IPS-15b (cell line): ENCODE data around the gene DIAPH3.

Source experiments
- H3K27me3 ChIP-seq: one replicate; pipeline ENCODE4 v1.6.1; 2013; ENCODE audit warnings: low read length; ENCODE audit not compliant: control insufficient read depth, insufficient read depth
- H3K36me3 ChIP-seq: one replicate; pipeline ENCODE4 v1.6.1; 2013; ENCODE audit warnings: low read length; ENCODE audit not compliant: control insufficient read depth, insufficient read depth
- H3K4me1 ChIP-seq: one replicate; pipeline ENCODE4 v1.6.1; 2013; ENCODE audit warnings: mild to moderate bottlenecking, low read length; ENCODE audit not compliant: control insufficient read depth, insufficient read depth
- H3K4me3 ChIP-seq: one replicate; pipeline ENCODE4 v1.5.1; 2013; ENCODE audit warnings: low read depth, low read length
- H3K9ac ChIP-seq: one replicate; pipeline ENCODE4 v1.6.1; 2013; ENCODE audit warnings: low read depth, mild to moderate bottlenecking, low read length
- H3K9me3 ChIP-seq: one replicate; pipeline ENCODE4 v1.6.1; 2013; ENCODE audit warnings: mild to moderate bottlenecking, low read length; ENCODE audit not compliant: control insufficient read depth, insufficient read depth

The DIAPH3 gene

DNA sequence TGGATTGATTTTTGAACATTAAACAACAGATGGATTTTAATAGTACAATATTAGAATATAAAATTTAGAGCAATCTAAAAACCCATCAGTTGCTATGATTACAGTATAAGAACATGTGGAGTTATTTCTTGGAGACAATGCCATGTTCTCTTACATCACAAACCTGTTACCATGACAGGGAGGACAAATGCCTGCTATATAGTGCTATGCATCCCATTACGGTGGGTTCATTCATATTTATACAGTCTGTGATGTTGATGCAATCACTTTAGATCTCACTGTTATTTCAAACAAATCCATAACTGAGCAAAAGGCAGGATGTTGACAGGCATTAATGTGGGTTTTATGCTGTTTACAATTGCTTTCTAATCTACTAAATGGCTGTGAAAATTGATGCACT, 467.5 kb downstream of the DIAPH3 start:
- Histone ChIP-seq H3K27me3 (no peaks in the 10 kb centered on the region), H3K4me3 (no peak overlapping the region), H3K4me1 (no peaks in the 10 kb centered on the region), H3K36me3 (no peaks in the 10 kb centered on the region), H3K9ac (no peak overlapping the region), H3K9me3 (no peaks in the 10 kb centered on the region)

DNA sequence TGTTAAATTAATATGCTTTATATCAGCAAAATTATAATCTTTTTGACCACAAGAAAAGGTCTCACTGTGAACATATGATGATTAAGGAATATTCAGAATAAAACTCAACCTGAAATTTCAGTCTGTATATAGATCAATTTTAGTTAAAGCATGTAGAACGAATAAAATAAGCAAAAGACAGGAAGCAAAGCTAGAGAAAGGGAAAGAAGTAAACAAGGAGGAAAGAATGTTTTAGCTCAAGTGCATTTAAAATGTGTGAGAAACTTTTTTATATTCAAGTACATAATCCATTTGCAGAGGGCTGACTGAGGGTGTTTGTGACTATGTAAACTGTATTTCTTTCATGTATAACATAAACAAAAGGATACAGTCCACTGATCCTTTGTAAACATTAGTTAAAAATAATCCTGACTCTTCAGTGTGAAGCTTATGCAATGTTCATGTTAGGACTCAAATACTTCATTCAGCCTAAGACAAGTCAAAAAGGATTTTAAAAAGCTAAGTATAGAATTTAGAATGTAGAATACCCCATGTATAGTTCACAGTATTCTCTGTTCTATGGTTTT, 472.1 kb downstream of the DIAPH3 start:
- Histone ChIP-seq H3K36me3 (no peaks in the 10 kb centered on the region), H3K4me3 (no peak overlapping the region), H3K9me3 (no peaks in the 10 kb centered on the region), H3K27me3 (no peaks in the 10 kb centered on the region), H3K9ac (no peak overlapping the region), H3K4me1 (peaks cover 23% of the 10 kb centered on the region)

DNA sequence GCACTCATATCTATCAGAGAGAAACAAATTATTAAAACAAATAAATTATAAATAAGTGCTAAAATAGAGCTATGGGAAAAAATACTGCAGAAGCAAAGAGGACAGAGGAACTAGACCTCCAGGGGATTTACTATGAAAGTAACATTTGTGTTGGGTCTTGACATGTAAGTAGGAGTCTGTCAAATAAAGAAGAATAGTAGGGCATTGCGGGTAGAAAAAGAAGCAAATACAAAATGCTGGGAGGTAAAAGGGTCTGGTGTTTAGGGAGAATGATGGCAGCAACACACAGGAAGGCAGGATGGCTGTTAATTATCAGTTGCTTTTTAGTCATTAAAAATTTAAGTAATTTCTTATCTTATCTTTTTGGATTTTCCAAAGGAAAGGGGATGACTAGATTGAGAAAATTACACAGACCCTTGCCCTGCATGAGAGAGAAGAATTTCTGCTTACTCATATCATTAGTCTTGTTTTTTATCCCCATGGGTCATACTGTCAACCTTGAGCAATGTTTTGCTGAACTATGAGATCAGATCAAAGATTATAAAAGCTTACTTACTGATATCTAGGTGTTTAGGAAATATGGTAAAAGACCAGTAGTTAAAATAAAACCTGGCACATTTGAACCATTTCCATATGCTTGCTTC, 472.7 kb downstream of the DIAPH3 start:
- Histone ChIP-seq H3K9ac (no peak overlapping the region), H3K9me3 (no peaks in the 10 kb centered on the region), H3K27me3 (no peaks in the 10 kb centered on the region), H3K4me3 (no peak overlapping the region), H3K4me1 (peaks cover 26% of the 10 kb centered on the region), H3K36me3 (no peaks in the 10 kb centered on the region)

- Histone ChIP-seq H3K36me3 (no peaks in the 10 kb centered on the region), H3K4me3 (no peak overlapping the region), H3K4me1 (peaks cover 29% of the 10 kb centered on the region)
Measured at GRCh38 chr13:59689057-59689456, 474.7 kb downstream of the DIAPH3 start.

DNA sequence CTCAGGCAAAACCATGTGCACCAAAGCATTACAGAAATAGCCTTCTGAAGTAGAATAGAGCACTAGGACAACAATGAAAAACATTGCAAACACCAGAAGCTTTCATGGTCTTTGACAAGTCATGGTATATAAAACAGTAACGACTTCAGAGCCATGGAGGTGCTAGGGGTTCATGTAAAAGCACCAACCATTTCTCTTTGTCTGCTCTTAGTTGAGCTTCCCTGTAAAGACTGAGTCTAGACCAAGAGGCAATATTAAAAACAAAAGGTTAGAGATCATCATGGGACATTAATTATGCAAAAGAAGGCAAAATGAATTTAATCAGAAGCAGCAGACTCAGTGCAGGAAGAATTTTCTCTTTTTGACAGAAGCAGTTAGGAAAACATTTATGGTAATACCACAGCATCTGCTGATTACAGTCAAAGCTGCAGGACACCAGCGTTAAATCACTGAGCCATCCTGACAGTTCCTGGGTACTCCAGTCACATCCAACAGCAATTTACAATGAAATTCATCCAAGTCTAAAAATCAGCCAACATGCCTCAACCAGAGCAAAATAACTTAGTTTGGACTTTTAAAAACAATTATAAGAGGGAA, 476.8 kb downstream of the DIAPH3 start:
- Histone ChIP-seq H3K9me3 (no peaks in the 10 kb centered on the region), H3K4me3 (no peak overlapping the region), H3K36me3 (no peaks in the 10 kb centered on the region), H3K27me3 (no peaks in the 10 kb centered on the region), H3K4me1 (peaks cover 29% of the 10 kb centered on the region), H3K9ac (no peak overlapping the region)

More at GRCh38 chr13:59689057-59689456, 474.7 kb downstream of the DIAPH3 start:
- no peak overlapping the region for H3K9ac ChIP-seq
- no peaks in the 10 kb centered on the region for H3K9me3 ChIP-seq
- H3K27me3 ChIP-seq, result no peaks in the 10 kb centered on the region

- Histone ChIP-seq H3K4me3 (no peak overlapping the region), H3K36me3 (no peaks in the 10 kb centered on the region), H3K27me3 (no peaks in the 10 kb centered on the region), H3K4me1 (peaks cover 24% of the 10 kb centered on the region), H3K9ac (no peak overlapping the region), H3K9me3 (no peaks in the 10 kb centered on the region)
Measured at GRCh38 chr13:59684105-59684504, 479.6 kb downstream of the DIAPH3 start.

DNA sequence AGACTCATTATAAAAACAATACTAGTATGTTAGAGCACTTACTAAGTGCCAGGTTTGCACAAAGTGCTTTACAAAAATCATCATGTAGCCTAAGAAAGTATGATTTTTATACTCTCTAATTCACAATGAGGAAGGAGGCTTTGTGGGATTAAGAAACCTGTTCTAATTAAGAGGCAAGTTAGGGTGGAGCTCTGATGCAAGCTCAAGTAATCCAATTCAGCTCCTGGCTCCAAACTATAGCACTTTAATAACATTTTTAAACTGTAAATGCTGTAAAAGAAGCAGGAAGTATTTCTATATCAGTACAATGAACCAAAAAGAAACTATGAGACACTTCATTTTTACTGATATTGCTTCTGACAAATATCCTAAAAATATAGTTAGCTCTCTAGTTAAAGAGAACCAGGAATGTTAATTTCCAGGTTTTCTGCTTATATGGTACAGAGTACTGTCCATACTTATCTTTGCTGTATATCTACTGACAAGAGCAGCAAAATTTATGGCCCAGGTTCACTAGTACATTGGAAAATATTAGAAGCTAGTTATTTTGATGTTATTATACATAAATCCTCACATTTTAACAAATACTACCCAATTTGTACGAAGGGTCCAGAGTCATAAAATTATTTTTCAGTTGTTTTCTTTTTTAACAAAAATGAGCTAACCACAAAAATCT, 482.0 kb downstream of the DIAPH3 start:
- Histone ChIP-seq H3K36me3 (no peaks in the 10 kb centered on the region), H3K4me1 (peaks cover 16% of the 10 kb centered on the region), H3K9ac (no peak overlapping the region), H3K9me3 (no peaks in the 10 kb centered on the region), H3K4me3 (no peak overlapping the region), H3K27me3 (no peaks in the 10 kb centered on the region)

GRCh38 chr13:59680429-59681024, 483.2 kb downstream of the DIAPH3 start:
- H3K36me3 ChIP-seq, result no peaks in the 10 kb centered on the region
- H3K4me1 ChIP-seq, result peaks cover 11% of the 10 kb centered on the region

GRCh38 chr13:59679254-59679653, 484.5 kb downstream of the DIAPH3 start:
- H3K9me3 ChIP-seq, result no peaks in the 10 kb centered on the region
- no peak overlapping the region for H3K4me3 ChIP-seq
- no peaks in the 10 kb centered on the region for H3K27me3 ChIP-seq
- no peak overlapping the region for H3K9ac ChIP-seq
- H3K4me1 ChIP-seq, result peaks cover 8% of the 10 kb centered on the region
- H3K36me3 ChIP-seq, result no peaks in the 10 kb centered on the region

More at GRCh38 chr13:59680429-59681024, 483.2 kb downstream of the DIAPH3 start:
- H3K27me3 ChIP-seq, result no peaks in the 10 kb centered on the region
- H3K9me3 ChIP-seq, result no peaks in the 10 kb centered on the region
- no peak overlapping the region for H3K4me3 ChIP-seq
- no peak overlapping the region for H3K9ac ChIP-seq

- Histone ChIP-seq H3K4me1 (peaks cover 14% of the 10 kb centered on the region), H3K4me3 (no peak overlapping the region), H3K9me3 (no peaks in the 10 kb centered on the region), H3K27me3 (no peaks in the 10 kb centered on the region), H3K9ac (no peak overlapping the region), H3K36me3 (no peaks in the 10 kb centered on the region)
Measured at GRCh38 chr13:59677966-59678814, 485.5 kb downstream of the DIAPH3 start.

DNA sequence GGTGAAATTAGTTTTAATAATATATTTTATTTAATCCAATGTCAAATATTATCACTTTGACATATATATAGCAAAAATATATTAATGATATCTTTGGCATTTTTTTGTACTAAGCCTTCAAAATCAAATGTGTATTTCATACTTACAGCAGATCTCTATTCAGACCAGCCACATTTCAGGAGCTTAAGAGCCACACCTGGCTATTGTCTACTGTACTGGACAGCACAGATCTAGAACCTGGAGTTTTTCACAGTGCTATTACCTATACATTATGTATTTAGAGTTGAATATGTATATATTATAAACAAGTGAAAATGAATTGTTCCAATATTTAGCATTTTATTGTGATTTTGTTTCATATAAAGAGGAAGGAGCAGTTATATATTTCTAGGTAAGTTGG, 486.3 kb downstream of the DIAPH3 start:
- no peaks in the 10 kb centered on the region for H3K36me3 ChIP-seq
- peaks cover 14% of the 10 kb centered on the region for H3K4me1 ChIP-seq
- no peak overlapping the region for H3K9ac ChIP-seq
- H3K4me3 ChIP-seq, result no peak overlapping the region
- H3K9me3 ChIP-seq, result no peaks in the 10 kb centered on the region
- H3K27me3 ChIP-seq, result no peaks in the 10 kb centered on the region
